ENCODE data around the gene SEMA3G.

Gene SEMA3G

GRCh38 chr3:52484680-52485461, 40.0 kb upstream of the SEMA3G start:
- no peak for DNase-seq (ENCODE audit: low spot score)
- ChIA-PET CTCF (interaction anchor here (0.6 kb wide), 1 partner anchor 12 kb away, joined by 4 read pairs; no protein-coding TSS in a partner anchor), POLR2A (ENCODE audit: low non-redundant PET) (no interaction called here)
- peak overlapping the region; percentile 91 for H3K27ac ChIP-seq
- TF ChIP-seq CTCF (conservative IDR thresholded peaks at IDR 0.05; ENCODE audit: low read depth): no peak

DNA sequence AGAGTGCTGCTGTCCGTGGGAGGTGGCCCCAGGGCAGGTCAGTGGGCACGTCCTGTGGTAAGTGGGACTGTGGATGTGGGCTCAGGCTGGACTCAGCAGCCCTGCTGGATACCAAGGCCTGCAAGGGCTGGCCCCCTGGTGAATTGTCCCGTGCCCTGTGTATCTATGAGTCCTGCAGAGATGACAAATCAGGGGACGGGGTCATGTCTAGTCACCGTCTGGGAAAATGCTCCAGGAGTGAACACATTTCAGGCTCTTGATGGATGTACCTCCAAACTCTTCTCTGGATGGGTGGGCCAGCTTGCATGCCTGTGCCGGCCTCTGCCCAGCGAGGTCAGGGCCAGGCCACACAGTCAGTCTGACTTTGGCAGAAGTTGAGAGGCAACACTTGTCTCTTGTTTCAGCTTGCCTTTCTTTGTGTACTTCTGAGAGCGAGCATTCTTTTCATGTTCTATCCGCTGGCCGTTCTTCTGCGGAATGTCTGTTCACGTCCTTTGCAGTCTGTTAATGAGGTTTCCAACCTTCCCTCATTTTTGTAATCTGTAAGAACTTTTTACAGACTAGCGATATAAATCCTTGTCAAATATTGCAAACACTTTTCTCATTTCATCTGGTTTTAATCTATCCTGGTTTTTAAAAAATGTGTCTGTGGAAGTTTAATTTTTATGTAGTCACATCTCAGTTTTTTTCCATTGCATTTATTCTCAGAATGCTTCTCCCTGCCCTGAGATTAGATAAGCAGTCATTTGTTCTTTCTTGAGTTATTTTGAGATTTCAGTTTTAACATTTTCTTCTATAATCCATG, 38.9 kb upstream of the SEMA3G start:
- H3K27ac ChIP-seq: peak overlapping the region; percentile 91
- ChIA-PET CTCF (interaction anchor here (0.6 kb wide), 2 partner anchors 13 to 14 kb away, joined by 3 to 4 read pairs; no protein-coding TSS in a partner anchor), POLR2A (ENCODE audit: low non-redundant PET) (no interaction called here)

DNA sequence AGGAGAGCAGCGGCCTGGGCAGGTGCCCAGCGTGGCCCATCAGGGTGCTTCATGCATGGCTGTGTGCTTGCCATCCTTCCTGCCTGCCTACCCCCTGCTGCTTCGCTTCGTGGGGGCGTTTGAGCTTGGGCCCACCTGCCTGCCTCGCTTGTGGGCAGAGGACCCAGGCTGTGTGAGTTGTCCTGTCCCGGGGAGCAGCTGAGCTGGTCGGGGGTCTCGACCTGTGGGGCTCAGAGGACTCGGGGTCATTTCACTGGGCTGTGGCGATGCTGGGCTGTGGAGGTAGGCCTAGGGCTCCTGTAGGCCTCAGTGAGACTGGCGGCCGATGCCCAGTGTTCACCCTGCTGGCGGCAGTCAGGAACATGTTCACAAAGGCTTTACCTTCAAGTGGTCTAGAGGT, 38.2 kb upstream of the SEMA3G start:
- no peak for DNase-seq (ENCODE audit: low spot score)
- TF ChIP-seq CTCF (conservative IDR thresholded peaks at IDR 0.05; ENCODE audit: low read depth): no peak
- H3K27ac ChIP-seq: peak overlapping the region; percentile 91
- ChIA-PET CTCF (no interaction called here), POLR2A (ENCODE audit: low non-redundant PET) (no interaction called here)

More for the DNA sequence above, 38.9 kb upstream of the SEMA3G start:
- no peak for TF ChIP-seq CTCF (conservative IDR thresholded peaks at IDR 0.05; ENCODE audit: low read depth)
- DNase-seq (ENCODE audit: low spot score): peak; percentile 55

GRCh38 chr3:52481819-52482521, 37.1 kb upstream of the SEMA3G start:
- DNase-seq (ENCODE audit: low spot score): no peak
- TF ChIP-seq CTCF (conservative IDR thresholded peaks at IDR 0.05; ENCODE audit: low read depth): peak; percentile 28; the same call in 1 of the 2 replicates
- H3K27ac ChIP-seq: peak overlapping the region; percentile 91
- ChIA-PET POLR2A (ENCODE audit: low non-redundant PET) (no interaction called here), CTCF (interaction anchor here (0.5 to 0.6 kb wide), 2 partner anchors 120 to 211 kb away, joined by 3 to 4 read pairs; no protein-coding TSS in a partner anchor)

DNA sequence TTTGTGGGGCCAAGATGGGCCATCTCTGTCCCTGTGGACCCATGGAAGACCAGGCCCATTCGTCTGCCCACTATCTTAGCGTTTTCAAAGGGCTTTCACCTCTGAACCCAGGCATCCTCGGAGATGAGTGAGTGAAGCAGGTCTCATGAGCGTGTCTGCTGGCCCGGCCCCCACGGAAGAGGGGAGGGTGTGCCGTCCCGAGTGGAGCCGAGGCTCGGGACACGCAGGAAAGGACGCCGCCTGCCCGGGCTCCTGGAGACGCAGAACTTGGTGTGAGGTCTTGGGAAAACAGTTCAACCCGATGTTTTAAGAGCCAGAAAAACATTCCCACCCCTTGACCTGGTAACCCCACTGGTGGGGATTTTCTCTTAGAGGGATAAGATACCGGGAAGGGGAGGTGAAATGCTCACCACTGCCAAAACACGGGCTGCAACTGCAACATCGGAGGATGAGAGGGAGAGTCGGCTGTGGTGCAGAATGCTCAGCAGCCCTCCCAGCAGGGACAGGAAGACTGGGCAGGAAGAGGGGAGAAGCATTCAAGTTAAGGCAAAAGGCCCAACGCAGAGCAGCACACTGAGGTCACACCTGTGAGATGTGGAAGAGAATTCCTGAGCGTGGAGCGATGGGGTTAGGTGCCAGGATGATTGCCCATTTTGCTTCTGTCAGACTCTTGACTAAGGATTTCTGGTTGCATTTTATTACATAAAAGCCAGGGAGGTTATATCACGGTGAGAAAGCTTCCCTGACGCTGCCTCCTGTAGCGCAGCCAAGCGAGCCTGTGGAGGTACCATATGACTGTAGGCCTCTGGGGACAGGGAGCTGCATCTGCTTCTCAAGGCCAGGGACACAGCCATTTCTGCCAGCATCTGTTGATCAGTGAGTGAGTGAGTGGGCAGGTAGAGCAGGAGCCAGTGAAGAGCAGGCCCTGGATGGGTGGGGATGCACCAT, 36.1 kb upstream of the SEMA3G start:
- peak overlapping the region; percentile 91 for H3K27ac ChIP-seq
- POLR2A ChIA-PET (ENCODE audit: low non-redundant PET): no interaction called here
- TF ChIP-seq CTCF (conservative IDR thresholded peaks at IDR 0.05; ENCODE audit: low read depth): no peak
- DNase-seq (ENCODE audit: low spot score): no peak
- CTCF ChIA-PET: interaction anchor here (0.5 to 0.6 kb wide), 2 partner anchors 210 to 389 kb away, joined by 3 read pairs; no protein-coding TSS in a partner anchor

Data from RWPE1 (cell line).